ENCODE measurements around the gene RASL12.

- TF ChIP-seq CTCF (conservative IDR thresholded peaks at IDR 0.05; ENCODE audit: low read depth, low read length), result no peak
- no peak for TF ChIP-seq POLR2A (IDR thresholded peaks at IDR 0.05; ENCODE audit: low read depth, low read length)
- TF ChIP-seq RFX5 (IDR thresholded peaks at IDR 0.05; ENCODE audit: low read depth, low read length), result no peak
- TF ChIP-seq USF2 (IDR thresholded peaks at IDR 0.05; ENCODE audit: low read depth, low read length), result no peak
- TF ChIP-seq MAFK (IDR thresholded peaks at IDR 0.05; ENCODE audit: low read depth, low read length), result no peak
- TF ChIP-seq CEBPB (IDR thresholded peaks at IDR 0.05; ENCODE audit: low read depth, low read length), result peak; percentile 82
- peak; percentile 59 for TF ChIP-seq FOS (IDR thresholded peaks at IDR 0.05; ENCODE audit: low read depth, low read length)
Observed at GRCh38 chr15:65110676-65111292, 43.0 kb upstream of the RASL12 start.

Data from IMR-90 (cell line).